Measurements from ENCODE around the gene RYR1.
"Not testable (repeated sequence)": the region's sequence is repeated elsewhere in the genome, so short reads cannot be mapped to it uniquely, and the experiment has no call there.

GRCh38 chr19:38579304-38579703 is 145.8 kb downstream of the RYR1 start:
- not testable (repeated sequence) for TF ChIP-seq ZNF274 (IDR thresholded peaks at IDR 0.05; ENCODE audit: low read depth, low read length); RAD21 (IDR thresholded peaks at IDR 0.05; ENCODE audit: low read depth); CTCF (IDR thresholded peaks at IDR 0.05 in 2 of 3, conservative IDR thresholded peaks at IDR 0.05 in 1 of 3; ENCODE audit: borderline replicate concordance in 1 of 3, insufficient read depth in 1 of 3, low read depth in 2 of 3, low read length in 2 of 3); SRF (IDR thresholded peaks at IDR 0.05; ENCODE audit: low read depth); ZBTB33 (IDR thresholded peaks at IDR 0.05; ENCODE audit: extremely low read depth, insufficient replicate concordance, low read length); REST (IDR thresholded peaks at IDR 0.05; ENCODE audit: low read depth); SP1 (IDR thresholded peaks at IDR 0.05; ENCODE audit: low read depth)

Measured in HCT116 (cell line).